Endothelial cell of umbilical vein (primary cell): Measurements from ENCODE around the gene SLC15A2. TPM values are rescaled to one million over a fixed set of nuclear protein-coding genes. Genes with fewer than 3 reads are reported as not detected.

Source experiments
- BruUV-seq: library from RNA; stranded (reverse); fragments of 400-500 nt; replicated peaks from 2 replicates; lab custom pipeline; 2021; lab: Mats Ljungman, UMichigan
- CTCF ChIA-PET: fragments of 300-600, 350-600 bp; sonication (Branson Sonifier 250); formaldehyde crosslinking; loops from one replicate; lab custom pipeline; 2021; ENCODE audit warnings: antibody characterized with exemption, inconsistent platforms; lab: Charles Lee
- POLR2A ChIA-PET: fragments of 300-600, 350-600 bp; sonication (Branson Sonifier 250); formaldehyde crosslinking; loops from one replicate; lab custom pipeline; 2021; ENCODE audit warnings: antibody characterized with exemption, inconsistent platforms; lab: Charles Lee
- DNase-seq: peaks from one replicate; pipeline ENCODE4 v3.0.0-alpha.2; 2011; ENCODE audit warnings: low read depth, low spot score
- FAIRE-seq: peaks from 2 replicates; lab custom pipeline; 2011; peaks lifted over from hg19 to GRCh38; lab: Jason Lieb, UNC
- H2AFZ ChIP-seq: 2 replicates; pipeline ENCODE4 v1.6.0; 2012; ENCODE audit warnings: low read depth, low read length, control low read depth, inconsistent platforms
- H3K27ac ChIP-seq: 2 replicates; pipeline ENCODE4 v1.5.1; 2011; ENCODE audit warnings: low read depth, mild to moderate bottlenecking, control low read depth, low read length, moderate library complexity; ENCODE audit not compliant: insufficient read depth
- H3K27me3 ChIP-seq, 2 experiments: 2 replicates each; pipeline versions ENCODE4 v1.6.0 to v1.6.1; 2011; ENCODE audit warnings: low read length in 2 of 2, mixed read lengths in 1 of 2; ENCODE audit not compliant: control insufficient read depth in 2 of 2, insufficient read depth in 2 of 2
- H3K36me3 ChIP-seq, 2 experiments: 2 replicates in 1 of 2; 3 replicates in 1 of 2; pipeline ENCODE4 v1.5.1; 2011; ENCODE audit warnings: low read length in 2 of 2, mild to moderate bottlenecking in 1 of 2, moderate library complexity in 1 of 2; ENCODE audit not compliant: control insufficient read depth in 2 of 2, insufficient read depth in 2 of 2; ENCODE audit errors: extremely low read depth in 1 of 2
- H3K4me1 ChIP-seq: 3 replicates; pipeline ENCODE4 v1.5.1; 2011; ENCODE audit warnings: mild to moderate bottlenecking, low read length; ENCODE audit not compliant: control insufficient read depth, insufficient read depth; ENCODE audit errors: extremely low read depth
- H3K4me2 ChIP-seq: 2 replicates; pipeline ENCODE4 v1.6.1; 2011; ENCODE audit warnings: low read length, control low read depth, mixed read lengths; ENCODE audit not compliant: insufficient read depth
- H3K4me3 ChIP-seq, 3 experiments: fragments of 200-600 bp in 1 of 3; sonication (generic), shearing (Covaris generic) in 1 of 3; replicated peaks in 1 of 3; 2 replicates each; pipeline ENCODE4 v1.5.1; 2011 to 2016; ENCODE audit warnings: control low read depth in 3 of 3, low read length in 3 of 3, mild to moderate bottlenecking in 2 of 3, inconsistent platforms in 1 of 3, low read depth in 1 of 3, moderate library complexity in 1 of 3; ENCODE audit not compliant: insufficient read depth in 1 of 3
- H3K79me2 ChIP-seq: 2 replicates; pipeline ENCODE4 v1.6.0; 2012; ENCODE audit warnings: low read length, inconsistent platforms; ENCODE audit not compliant: control insufficient read depth, insufficient read depth
- H3K9ac ChIP-seq: replicated peaks from 2 replicates; pipeline ENCODE3; 2011; ENCODE audit warnings: low read length, control low read depth; ENCODE audit not compliant: insufficient read depth; ENCODE audit errors: extremely low read depth
- H3K9me1 ChIP-seq: replicated peaks from 3 replicates; pipeline ENCODE4 v1.6.0; 2011; ENCODE audit warnings: mild to moderate bottlenecking, low read length; ENCODE audit not compliant: control insufficient read depth, insufficient read depth; ENCODE audit errors: extremely low read depth
- H3K9me3 ChIP-seq: replicated peaks from 2 replicates; pipeline ENCODE4 v1.5.1; 2012; ENCODE audit warnings: low read length, inconsistent platforms; ENCODE audit not compliant: control insufficient read depth, insufficient read depth
- H4K20me1 ChIP-seq: replicated peaks from 2 replicates; pipeline ENCODE3; 2011; ENCODE audit warnings: mild to moderate bottlenecking, low read length; ENCODE audit not compliant: control insufficient read depth, insufficient read depth; ENCODE audit errors: extremely low read depth
- CTCF ChIP-seq, 2 donors: IDR thresholded peaks; 1 replicate in 1 of 2; 2 replicates in 1 of 2; pipeline ENCODE4 v1.5.1; 2011; ENCODE audit warnings: low read length in 2 of 2, mild to moderate bottlenecking in 2 of 2, moderate library complexity in 2 of 2, control low read depth in 1 of 2, inconsistent platforms in 1 of 2, low read depth in 1 of 2; ENCODE audit not compliant: insufficient read depth in 1 of 2; ENCODE audit errors: extremely low read depth in 1 of 2
- EZH2 ChIP-seq: IDR thresholded peaks from 2 replicates; pipeline ENCODE4 v1.6.1; 2012; ENCODE audit warnings: borderline replicate concordance, low read depth, mild to moderate bottlenecking, moderate library complexity, low read length, inconsistent platforms; ENCODE audit not compliant: severe bottlenecking
- FOS ChIP-seq: IDR thresholded peaks from 2 replicates; pipeline ENCODE4 v1.6.1; 2011; ENCODE audit warnings: mild to moderate bottlenecking, low read length, moderate library complexity, borderline replicate concordance; ENCODE audit not compliant: insufficient read depth
- GATA2 ChIP-seq: IDR thresholded peaks from 2 replicates; pipeline ENCODE4 v1.7.0; 2011; ENCODE audit warnings: low read depth, mild to moderate bottlenecking, moderate library complexity, mixed read lengths, low read length; ENCODE audit not compliant: insufficient read length, insufficient read depth
- JUN ChIP-seq: IDR thresholded peaks from 2 replicates; pipeline ENCODE4 v1.6.1; 2011; ENCODE audit warnings: borderline replicate concordance, low read depth; ENCODE audit not compliant: insufficient read length, insufficient read depth
- MYC ChIP-seq: IDR thresholded peaks from one replicate; pipeline ENCODE4 v1.6.1; 2011; ENCODE audit warnings: mild to moderate bottlenecking, low read depth, low read length
- POLR2A ChIP-seq: IDR thresholded peaks from 2 replicates; pipeline ENCODE4 v1.6.1; 2012; ENCODE audit warnings: low read depth, mild to moderate bottlenecking, control low read depth, low read length
- POLR2AphosphoS5 ChIP-seq: IDR thresholded peaks from 2 replicates; pipeline ENCODE4 v1.6.1; 2012; ENCODE audit warnings: low read depth, mild to moderate bottlenecking, control low read depth, low read length, moderate library complexity; ENCODE audit not compliant: insufficient read depth
- dilution Hi-C: fragments of 300-500 bp; cut with MboI; formaldehyde crosslinking; loops from one replicate; pipeline ENCODE4 v1.15.0; 2019; ENCODE audit warnings: low sequenced_read_pairs; ENCODE audit not compliant: extremely low pct_ligation_motif_present
- intact Hi-C: fragments of 100-400 bp; cut with micrococcal nuclease; formaldehyde crosslinking; loops from one replicate; pipeline ENCODE4 v1.10.0; 2022
- polyA plus RNA-seq, 4 experiments: library from polyadenylated mRNA; depleted of rRNA in 3 of 4; stranded (reverse) in 3 of 4; unstranded in 1 of 4; fragments of >200 nt; gene quantifications; 2 replicates each; pipeline versions ENCODE4 v1.2.1 to v1.2.3, GENCODE V29; 2011 to 2012; ENCODE audit warnings: missing spikeins in 1 of 4
- total RNA-seq: library from RNA; stranded (reverse); gene quantifications from 2 replicates; pipeline ENCODE4 v1.2.3, GENCODE V29; 2021
- TF ChIP-seq, protein P1 (sequence below): IDR thresholded peaks from 2 replicates; pipeline ENCODE4 v1.6.1; 2011; ENCODE audit not compliant: insufficient read depth, insufficient read length

SLC15A2 gene
- total and polyA plus RNA-seq, 2 donors (not counting 3 experiments of a cell fraction or from before 2014, with no cell fraction given), result 0.11 to 0.39 TPM

GRCh38 chr3:121895736-121896135 lies 1.5 kb downstream of the SLC15A2 start:
- no peak overlapping the region for H3K27ac ChIP-seq
- ChIA-PET CTCF (no interaction called here), POLR2A (no interaction called here)
- H3K27me3 ChIP-seq, result no peaks in the 10 kb centered on the region
- no peaks in the 10 kb centered on the region for H3K79me2 ChIP-seq
- TF ChIP-seq, protein P1, sequence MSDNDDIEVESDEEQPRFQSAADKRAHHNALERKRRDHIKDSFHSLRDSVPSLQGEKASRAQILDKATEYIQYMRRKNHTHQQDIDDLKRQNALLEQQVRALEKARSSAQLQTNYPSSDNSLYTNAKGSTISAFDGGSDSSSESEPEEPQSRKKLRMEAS, result no peak
- TF ChIP-seq POLR2AphosphoS5 (no peak), FOS (no peak), EZH2 (no peak), JUN (no peak), CTCF (IDR thresholded peaks at IDR 0.05; ENCODE audit: extremely low read depth in 1 of 2, insufficient read depth in 1 of 2, low read depth in 1 of 2, low read length in 2 of 2) (no peak), POLR2A (no peak), GATA2 (no peak), MYC (no peak)
- no peak overlapping the region for H3K4me2 ChIP-seq
- dilution Hi-C loops, result no loop called here
- H3K36me3 ChIP-seq, result no peaks in the 10 kb centered on the region
- FAIRE-seq, result no peak
- no peaks in the 10 kb centered on the region for H3K4me1 ChIP-seq
- no TSS peak for BruUV-seq
- no peaks in the 10 kb centered on the region for H4K20me1 ChIP-seq
- no peaks in the 10 kb centered on the region for H3K9me3 ChIP-seq
- no peaks in the 10 kb centered on the region for H3K9me1 ChIP-seq
- intact Hi-C loops, result no loop called here
- DNase-seq, result no peak
- no peak overlapping the region for H3K9ac ChIP-seq
- H2AFZ ChIP-seq, result no peak overlapping the region
- no peak overlapping the region for H3K4me3 ChIP-seq
